ENCODE results near the gene TLR10.

- TF ChIP-seq POLR2A (IDR thresholded peaks at IDR 0.05; ENCODE audit: extremely low read depth, insufficient read length) (no peak), CTCF (IDR thresholded peaks at IDR 0.05; ENCODE audit: low read depth, low read length) (no peak), MYC (IDR thresholded peaks at IDR 0.05; ENCODE audit: low read depth, low read length) (peak; percentile 41; the same call in 1 of the 2 replicates)
Observed at GRCh38 chr4:38752941-38753806, 29.6 kb downstream of the TLR10 start.

Measured in NB4 (cell line).